COLO668 (cell line): ENCODE results near the gene TBC1D22A.
"Not testable (repeated sequence)": the region's sequence is repeated elsewhere in the genome, so short reads cannot be mapped to it uniquely, and the experiment has no call there.

Experiments used
- DNase-seq: peaks from one replicate; lab custom pipeline; 2025; ENCODE audit not compliant: unreplicated experiment; lab: John Stamatoyannopoulos, UW

Gene TBC1D22A

GRCh38 chr22:47039356-47039755, 276.9 kb downstream of the TBC1D22A start:
- no peak for DNase-seq

GRCh38 chr22:47040486-47041270, 278.2 kb downstream of the TBC1D22A start:
- no peak for DNase-seq

GRCh38 chr22:47041271-47042115, 279.0 kb downstream of the TBC1D22A start:
- no peak for DNase-seq

- no peak for DNase-seq
Observed at GRCh38 chr22:47042116-47042825, 279.8 kb downstream of the TBC1D22A start.

GRCh38 chr22:47042861-47043496, 280.5 kb downstream of the TBC1D22A start:
- peak; percentile 86 for DNase-seq

GRCh38 chr22:47043835-47044721, 281.6 kb downstream of the TBC1D22A start:
- peak; percentile 89 for DNase-seq

- no peak for DNase-seq
Observed at GRCh38 chr22:47044722-47045535, 282.5 kb downstream of the TBC1D22A start.

DNA sequence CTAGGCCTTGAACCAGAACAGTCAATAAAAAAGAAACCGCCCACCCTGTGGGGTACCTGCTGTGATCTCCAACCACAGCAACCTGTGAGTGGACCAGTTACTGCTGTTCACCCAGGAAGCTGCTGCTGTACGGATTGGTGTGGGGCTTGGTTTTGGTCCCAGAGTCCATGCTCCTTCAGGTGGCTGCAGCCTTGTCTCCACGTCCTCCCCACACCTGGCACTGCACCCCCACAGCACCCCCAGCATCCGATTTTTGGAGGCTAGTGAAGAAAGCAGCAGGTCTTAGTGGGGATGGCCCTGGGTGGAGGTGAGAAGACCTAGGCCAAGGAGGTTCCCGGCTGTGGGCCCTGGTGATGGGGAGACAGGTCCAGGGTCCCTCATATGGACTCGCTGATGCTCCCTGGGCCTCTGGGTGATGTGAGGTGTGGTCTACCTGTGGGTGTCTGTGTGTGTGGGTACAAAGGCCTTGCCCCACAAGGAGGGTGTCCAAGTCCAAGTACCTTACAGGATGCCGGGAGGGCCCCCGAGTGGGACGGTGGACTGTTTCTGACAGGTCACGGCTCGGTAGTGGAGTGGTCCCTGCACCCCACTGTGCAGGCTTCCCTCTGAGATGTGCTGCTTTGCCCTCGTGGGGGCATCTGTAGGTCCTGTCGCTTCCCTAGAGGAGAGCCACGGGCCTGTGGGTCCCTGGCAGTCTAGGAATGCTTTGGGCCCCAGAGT, 283.4 kb downstream of the TBC1D22A start:
- DNase-seq = no peak

DNA sequence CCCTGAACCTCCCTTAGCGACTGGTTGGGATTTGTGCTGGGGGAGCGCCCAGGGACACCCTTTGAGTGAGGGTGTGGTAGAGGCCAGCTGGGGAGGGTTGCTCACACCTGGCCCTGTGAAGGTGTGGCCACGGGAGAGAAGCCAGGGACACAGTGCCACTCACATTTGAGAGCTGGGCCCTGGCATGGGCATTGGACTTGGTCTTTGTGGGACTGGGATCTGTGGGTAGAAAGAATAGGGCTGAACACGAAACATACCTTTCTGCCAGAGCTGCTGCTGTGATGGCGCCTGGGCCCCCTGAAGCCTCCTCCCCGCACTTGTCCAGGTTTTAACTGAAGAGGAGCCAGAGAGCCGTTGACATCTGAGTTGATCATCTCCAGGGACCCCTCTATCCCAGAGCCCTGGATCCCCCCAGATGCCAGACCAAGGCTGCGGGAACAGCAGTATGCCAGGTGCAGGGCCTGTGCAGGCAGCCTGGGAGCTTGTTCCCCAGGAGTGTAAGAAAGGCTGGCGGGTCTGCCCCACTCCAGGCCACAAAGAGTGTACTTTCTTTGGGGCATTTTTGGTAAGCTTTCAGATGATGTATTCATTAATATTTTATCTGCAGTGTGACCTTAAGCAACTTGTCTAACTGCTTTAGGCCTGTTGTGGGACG, 284.1 kb downstream of the TBC1D22A start:
- no peak for DNase-seq

DNA sequence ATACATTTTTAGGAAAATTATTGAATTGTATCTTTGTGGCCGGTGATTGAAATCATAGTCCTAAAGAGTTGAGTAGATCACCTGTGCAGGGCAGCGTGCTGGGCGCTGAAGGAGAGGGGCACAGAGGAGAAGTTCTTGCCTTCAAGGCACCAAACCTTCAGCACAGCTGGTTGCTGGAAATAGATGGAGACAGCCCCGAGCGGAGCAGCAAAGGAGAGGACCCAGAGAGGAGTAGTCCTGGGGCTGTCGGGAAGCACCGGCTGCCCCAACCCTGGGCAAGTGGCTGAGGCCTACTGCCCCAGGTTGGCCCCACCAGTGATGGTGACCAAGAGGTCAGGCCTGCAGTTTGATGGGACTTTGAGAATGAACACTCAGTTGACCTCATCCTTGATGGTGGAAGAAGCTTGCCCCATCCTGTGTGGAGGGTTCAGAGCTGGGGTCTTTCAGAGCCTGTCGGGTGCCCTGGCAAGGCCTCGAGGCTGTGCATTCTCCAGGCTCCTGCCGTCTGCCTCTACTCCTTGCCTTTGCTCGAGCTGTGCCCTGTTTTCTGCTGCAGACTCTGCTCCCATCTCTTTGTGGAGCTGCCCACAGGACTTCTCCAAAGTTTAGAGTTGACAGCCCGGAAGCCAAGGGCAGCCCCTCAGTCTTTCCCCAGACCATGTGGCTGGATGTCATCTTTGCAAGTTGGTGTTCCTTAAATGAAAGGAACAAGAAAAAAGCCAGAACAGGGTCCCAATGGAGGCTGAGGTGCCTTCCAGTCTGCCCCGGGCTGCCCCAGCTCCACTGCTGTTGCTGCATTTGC, 285.1 kb downstream of the TBC1D22A start:
- no peak for DNase-seq

- DNase-seq = no peak
Observed at GRCh38 chr22:47048123-47049077, 285.9 kb downstream of the TBC1D22A start.

- no peak for DNase-seq
Observed at GRCh38 chr22:47049078-47049624, 286.7 kb downstream of the TBC1D22A start.

DNA sequence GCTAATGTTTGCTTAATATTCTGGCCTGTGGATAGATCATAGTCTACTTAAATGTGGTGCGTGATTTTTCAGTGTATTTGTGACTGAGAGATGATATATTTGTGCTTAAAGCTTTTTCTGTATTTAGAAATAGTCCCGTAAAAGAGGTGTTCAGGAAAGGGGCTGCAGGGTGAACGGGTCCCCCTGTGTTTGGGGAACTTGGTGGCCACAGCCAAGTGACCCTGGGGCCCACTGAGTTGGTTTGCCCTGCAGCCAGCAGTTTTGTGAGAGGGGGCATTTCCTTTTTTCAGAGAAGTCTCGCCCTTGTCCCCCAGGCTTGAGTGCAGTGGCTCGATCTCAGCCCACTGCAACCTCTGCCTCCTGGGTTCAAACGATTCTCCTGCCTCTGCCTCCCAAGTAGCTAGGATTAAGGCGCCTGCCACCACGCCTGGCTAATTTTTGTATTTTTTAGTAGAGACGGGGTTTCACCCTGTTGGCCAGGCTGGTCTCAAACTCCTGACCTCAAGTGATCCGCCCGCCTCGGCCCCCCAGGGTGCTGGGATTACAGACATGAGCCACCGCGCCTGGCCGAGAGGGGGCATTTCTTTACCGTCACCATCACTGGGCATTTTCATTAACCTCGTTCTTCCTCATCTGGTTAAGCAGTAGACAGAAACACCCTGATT, 287.4 kb downstream of the TBC1D22A start:
- not testable (repeated sequence) for DNase-seq

DNA sequence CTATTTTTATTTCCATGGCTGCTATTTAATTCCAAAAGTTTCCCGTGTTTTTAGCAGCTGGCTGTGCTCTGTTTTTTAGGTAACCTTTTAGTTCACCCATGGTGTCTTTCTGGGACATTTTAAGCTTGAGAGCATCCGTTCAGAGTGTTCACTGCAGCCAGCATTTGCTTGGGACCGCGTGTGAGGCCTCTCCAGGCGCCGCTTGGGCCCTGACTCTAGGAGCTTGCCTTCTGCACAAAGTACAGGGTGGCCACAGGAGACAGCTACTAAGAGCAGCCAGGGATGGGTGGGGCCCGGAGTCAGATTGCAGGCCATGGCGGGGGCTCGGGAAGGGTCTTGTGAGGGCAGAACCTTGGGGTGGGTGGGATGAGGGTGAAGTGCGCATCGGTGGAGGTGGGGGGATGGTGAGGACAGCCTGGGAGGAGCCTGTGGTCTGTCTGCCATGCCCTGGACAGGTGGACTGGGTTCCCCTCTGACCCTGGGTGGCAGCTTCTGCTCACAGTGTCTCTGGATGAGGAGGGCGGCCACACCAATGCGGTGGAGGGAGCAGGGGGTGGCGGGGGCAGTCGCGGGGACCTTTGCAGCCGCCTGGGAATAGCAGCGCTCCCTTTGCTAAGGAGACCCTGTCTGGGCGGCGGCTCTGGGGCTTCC, 288.1 kb downstream of the TBC1D22A start:
- no peak for DNase-seq
